Measurements from ENCODE around the gene SHF. TPM values are rescaled to one million over a fixed set of nuclear protein-coding genes. Genes with fewer than 3 reads are reported as not detected.
A peak's percentile ranks its signal among the peaks of the same experiment; 100 is the strongest.

Gene SHF
- total RNA-seq, 6 donors from 2014 or later: 1.4 to 8.0 (median 5.1) TPM

- Histone ChIP-seq H3K9me3 (no peaks in the 10 kb centered on the region), H3K4me3 (no peak overlapping the region), H3K27me3 (no peaks in the 10 kb centered on the region), H3K36me3 (peaks cover 9 to 54% (median 37%) of the 10 kb centered on the region in 4 donors), H3K27ac (peak overlapping the region in 2 of 4 donors; percentile 12 to 48), H3K4me1 (peaks cover 0 to 9% (median 1%) of the 10 kb centered on the region in 4 donors)
- TF ChIP-seq POLR2A (IDR thresholded peaks at IDR 0.05) (peak in 1 of 4 donors; percentile 35), POLR2AphosphoS5 (IDR thresholded peaks at IDR 0.05) (peak; percentile 30 to 44), EP300 (IDR thresholded peaks at IDR 0.05) (peak in 1 of 4 donors; percentile 91), CTCF (IDR thresholded peaks at IDR 0.05) (no peak)
- WGBS, 2 donors: 41 to 64% methylated on average over 4 of the region's 4 CpGs
- DNase-seq (peak in 1 of 2 donors; percentile 68), ATAC-seq (ENCODE audit: low FRiP score in 2 of 2) (peak in 1 of 2 donors; percentile 45)
Measured at GRCh38 chr15:45146405-45146804, 41.4 kb downstream of the SHF start.

GRCh38 chr15:45144775-45145174, 43.0 kb downstream of the SHF start:
- H3K4me3 ChIP-seq: no peak overlapping the region
- H3K36me3 ChIP-seq: peaks cover 10 to 42% (median 32%) of the 10 kb centered on the region in 4 donors
- ATAC-seq (ENCODE audit: low FRiP score in 2 of 2) (no peak), DNase-seq (no peak)
- WGBS, 2 donors: 79 to 80% methylated on average over 9 of the region's 9 CpGs
- peaks cover 0 to 22% (median 3%) of the 10 kb centered on the region in 4 donors for H3K4me1 ChIP-seq
- TF ChIP-seq POLR2A (IDR thresholded peaks at IDR 0.05) (no peak), EP300 (IDR thresholded peaks at IDR 0.05) (no peak), CTCF (IDR thresholded peaks at IDR 0.05) (no peak)
- H3K9me3 ChIP-seq: no peaks in the 10 kb centered on the region
- peak overlapping the region in 2 of 4 donors; percentile 27 to 43 for H3K27ac ChIP-seq
- no peaks in the 10 kb centered on the region for H3K27me3 ChIP-seq

- no peak overlapping the region for H3K4me3 ChIP-seq
- H3K9me3 ChIP-seq: no peaks in the 10 kb centered on the region
- TF ChIP-seq POLR2AphosphoS5 (IDR thresholded peaks at IDR 0.05) (no peak), POLR2A (IDR thresholded peaks at IDR 0.05) (peak in 1 of 4 donors; percentile 24)
- no peak for ATAC-seq (ENCODE audit: low FRiP score in 2 of 2)
- WGBS, 2 donors: 91% methylated on average over 11 of the region's 11 CpGs
- peak overlapping the region in 1 of 4 donors; percentile 16 for H3K27ac ChIP-seq
- H3K36me3 ChIP-seq: peaks cover 10 to 36% (median 26%) of the 10 kb centered on the region in 4 donors
- H3K27me3 ChIP-seq: no peaks in the 10 kb centered on the region
- no peak for DNase-seq
- peaks cover 0 to 27% (median 5%) of the 10 kb centered on the region in 4 donors for H3K4me1 ChIP-seq
Measured at GRCh38 chr15:45143946-45144345, 43.8 kb downstream of the SHF start.

GRCh38 chr15:45143056-45143455, 44.7 kb downstream of the SHF start:
- Histone ChIP-seq H3K9me3 (no peaks in the 10 kb centered on the region), H3K4me3 (no peak overlapping the region), H3K27ac (peak overlapping the region in 1 of 4 donors; percentile 30), H3K4me1 (peaks cover 0 to 36% (median 6%) of the 10 kb centered on the region in 4 donors), H3K36me3 (peaks cover 10 to 36% (median 25%) of the 10 kb centered on the region in 4 donors), H3K27me3 (no peaks in the 10 kb centered on the region)
- no peak for TF ChIP-seq POLR2A (IDR thresholded peaks at IDR 0.05)
- no peak for TF ChIP-seq CTCF (IDR thresholded peaks at IDR 0.05)
- no peak for TF ChIP-seq EP300 (IDR thresholded peaks at IDR 0.05)
- TF ChIP-seq POLR2AphosphoS5 (IDR thresholded peaks at IDR 0.05): no peak
- 81 to 90% methylated on average over 7 of the region's 7 CpGs for WGBS, 2 donors
- ATAC-seq (ENCODE audit: low FRiP score in 2 of 2) (no peak), DNase-seq (no peak)

GRCh38 chr15:45141386-45141785, 46.4 kb downstream of the SHF start:
- H3K4me1 ChIP-seq: peaks cover 0 to 38% (median 6%) of the 10 kb centered on the region in 4 donors
- ATAC-seq (ENCODE audit: low FRiP score in 2 of 2): no peak
- H3K27me3 ChIP-seq: peaks cover 0 to under 1% (median 0%) of the 10 kb centered on the region in 4 donors
- no peaks in the 10 kb centered on the region for H3K9me3 ChIP-seq
- no peak overlapping the region for H3K4me3 ChIP-seq
- no peak for DNase-seq
- TF ChIP-seq CTCF (IDR thresholded peaks at IDR 0.05): no peak
- no peak for TF ChIP-seq EP300 (IDR thresholded peaks at IDR 0.05)
- no peak for TF ChIP-seq POLR2AphosphoS5 (IDR thresholded peaks at IDR 0.05)
- no peak for TF ChIP-seq POLR2A (IDR thresholded peaks at IDR 0.05)
- peaks cover 10 to 31% (median 22%) of the 10 kb centered on the region in 4 donors for H3K36me3 ChIP-seq
- peak overlapping the region in 2 of 4 donors; percentile 42 to 54 for H3K27ac ChIP-seq
- 64 to 76% methylated on average over 4 to 5 of the region's 5 CpGs for WGBS, 2 donors
